ENCODE measurements around the gene SHROOM3.

Gene SHROOM3

GRCh38 chr4:76748649-76749048 lies 313.6 kb downstream of the SHROOM3 start:
- Histone ChIP-seq H3K9me3 (no peaks in the 10 kb centered on the region), H3K36me3 (peaks cover 29% of the 10 kb centered on the region), H3K27me3 (no peaks in the 10 kb centered on the region), H3K4me3 (ENCODE audit: low read depth, low read length) (no peak overlapping the region), H3K4me1 (peaks cover 18% of the 10 kb centered on the region)
- TF ChIP-seq, protein P1, sequence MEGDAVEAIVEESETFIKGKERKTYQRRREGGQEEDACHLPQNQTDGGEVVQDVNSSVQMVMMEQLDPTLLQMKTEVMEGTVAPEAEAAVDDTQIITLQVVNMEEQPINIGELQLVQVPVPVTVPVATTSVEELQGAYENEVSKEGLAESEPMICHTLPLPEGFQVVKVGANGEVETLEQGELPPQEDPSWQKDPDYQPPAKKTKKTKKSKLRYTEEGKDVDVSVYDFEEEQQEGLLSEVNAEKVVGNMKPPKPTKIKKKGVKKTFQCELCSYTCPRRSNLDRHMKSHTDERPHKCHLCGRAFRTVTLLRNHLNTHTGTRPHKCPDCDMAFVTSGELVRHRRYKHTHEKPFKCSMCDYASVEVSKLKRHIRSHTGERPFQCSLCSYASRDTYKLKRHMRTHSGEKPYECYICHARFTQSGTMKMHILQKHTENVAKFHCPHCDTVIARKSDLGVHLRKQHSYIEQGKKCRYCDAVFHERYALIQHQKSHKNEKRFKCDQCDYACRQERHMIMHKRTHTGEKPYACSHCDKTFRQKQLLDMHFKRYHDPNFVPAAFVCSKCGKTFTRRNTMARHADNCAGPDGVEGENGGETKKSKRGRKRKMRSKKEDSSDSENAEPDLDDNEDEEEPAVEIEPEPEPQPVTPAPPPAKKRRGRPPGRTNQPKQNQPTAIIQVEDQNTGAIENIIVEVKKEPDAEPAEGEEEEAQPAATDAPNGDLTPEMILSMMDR (IDR thresholded peaks at IDR 0.05; ENCODE audit: low read depth, low read length) = peak; percentile 53
- DNase-seq = peak; percentile 41

DNA sequence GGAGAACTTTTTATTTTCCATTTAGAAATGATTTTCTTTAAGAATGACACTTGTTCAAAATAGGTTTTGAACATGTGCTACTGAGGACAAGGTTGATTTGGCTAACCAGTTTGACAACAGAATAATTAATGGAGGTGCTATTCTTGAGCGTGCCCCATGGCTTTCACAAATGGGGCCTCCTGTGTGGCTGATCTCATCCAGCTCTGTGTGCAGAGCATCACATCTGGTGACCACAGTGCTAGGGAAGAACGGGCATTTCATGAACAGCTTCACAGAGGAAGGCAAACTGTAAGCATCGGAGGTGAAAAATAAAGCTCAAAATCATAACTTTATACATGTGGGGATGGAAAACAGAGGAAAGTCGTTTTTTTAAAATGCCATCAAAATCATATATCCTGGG lies 314.3 kb downstream of the SHROOM3 start:
- H3K9me3 ChIP-seq = no peaks in the 10 kb centered on the region
- TF ChIP-seq, protein P1 (IDR thresholded peaks at IDR 0.05; ENCODE audit: low read depth, low read length) = no peak
- no peak for DNase-seq
- H3K27me3 ChIP-seq = no peaks in the 10 kb centered on the region
- H3K4me1 ChIP-seq = peaks cover 18% of the 10 kb centered on the region
- no peak overlapping the region for H3K4me3 ChIP-seq (ENCODE audit: low read depth, low read length)
- peaks cover 29% of the 10 kb centered on the region for H3K36me3 ChIP-seq

- peaks cover 41% of the 10 kb centered on the region for H3K36me3 ChIP-seq
- peaks cover 18% of the 10 kb centered on the region for H3K4me1 ChIP-seq
- no peak overlapping the region for H3K4me3 ChIP-seq (ENCODE audit: low read depth, low read length)
- no peaks in the 10 kb centered on the region for H3K27me3 ChIP-seq
- TF ChIP-seq, protein P1 (IDR thresholded peaks at IDR 0.05; ENCODE audit: low read depth, low read length) = no peak
- no peaks in the 10 kb centered on the region for H3K9me3 ChIP-seq
- DNase-seq = no peak
Observed at GRCh38 chr4:76750716-76751115, 315.7 kb downstream of the SHROOM3 start.

GRCh38 chr4:76751612-76752343 lies 316.7 kb downstream of the SHROOM3 start:
- Histone ChIP-seq H3K27me3 (no peaks in the 10 kb centered on the region), H3K4me1 (peaks cover 18% of the 10 kb centered on the region), H3K36me3 (peaks cover 37% of the 10 kb centered on the region), H3K9me3 (no peaks in the 10 kb centered on the region), H3K4me3 (ENCODE audit: low read depth, low read length) (no peak overlapping the region)
- DNase-seq = no peak
- TF ChIP-seq, protein P1 (IDR thresholded peaks at IDR 0.05; ENCODE audit: low read depth, low read length) = no peak

DNA sequence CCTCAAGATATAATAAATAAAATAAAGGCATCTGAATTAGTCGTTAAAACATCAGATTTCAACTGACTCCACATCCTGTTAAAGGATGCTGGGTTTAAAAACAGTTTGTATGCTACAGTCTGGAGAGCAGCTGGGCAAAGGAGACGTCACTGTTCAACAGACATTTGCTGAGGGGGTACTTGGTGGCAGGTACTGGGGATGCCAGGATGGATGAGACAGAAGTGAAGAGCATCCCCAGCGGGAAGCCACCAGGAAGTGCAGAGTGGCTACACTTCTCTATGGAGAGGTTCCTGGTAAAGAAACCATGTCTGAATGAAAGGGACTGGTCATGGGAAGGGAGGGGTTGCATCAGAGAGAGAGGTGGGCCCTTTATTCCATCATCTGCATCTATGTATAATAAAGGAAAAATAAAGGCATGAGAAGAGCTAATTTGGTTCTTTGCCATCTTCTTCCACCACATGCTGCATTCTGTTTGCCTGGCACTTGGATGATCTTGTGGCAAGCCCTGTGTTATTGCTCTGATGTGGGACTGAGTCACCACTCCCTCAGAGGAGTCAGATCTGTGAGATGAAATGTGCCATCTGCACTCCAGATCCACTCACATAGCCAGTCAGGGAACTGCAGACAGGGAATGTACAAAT lies 318.0 kb downstream of the SHROOM3 start:
- TF ChIP-seq, protein P1 (IDR thresholded peaks at IDR 0.05; ENCODE audit: low read depth, low read length) = no peak
- Histone ChIP-seq H3K4me1 (peaks cover 10% of the 10 kb centered on the region), H3K9me3 (no peaks in the 10 kb centered on the region), H3K36me3 (peaks cover 41% of the 10 kb centered on the region), H3K4me3 (ENCODE audit: low read depth, low read length) (no peak overlapping the region), H3K27me3 (no peaks in the 10 kb centered on the region)
- DNase-seq = peak; percentile 48

DNA sequence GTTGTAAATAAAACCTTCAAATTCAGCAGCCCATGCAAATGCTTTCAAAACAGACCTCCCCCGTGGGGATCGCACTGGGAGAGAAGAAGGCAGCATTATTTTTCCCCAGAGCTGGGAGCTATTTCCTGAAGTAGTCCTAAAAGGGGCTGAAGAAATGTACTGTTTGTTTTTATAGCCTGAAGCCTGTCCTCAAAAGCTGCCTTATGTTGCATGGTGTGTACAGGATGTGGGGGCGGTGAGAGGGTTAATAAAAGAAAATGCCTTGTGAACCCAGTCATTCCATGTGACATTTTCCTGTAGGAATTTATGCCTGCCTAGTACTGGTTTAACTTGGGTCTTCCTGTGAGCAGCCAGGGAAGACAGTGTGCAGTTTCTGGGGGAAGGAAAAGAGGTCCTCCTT lies 318.8 kb downstream of the SHROOM3 start:
- peaks cover 6% of the 10 kb centered on the region; the same call in 1 of the 2 replicates for H3K4me1 ChIP-seq

More for the DNA sequence above, 318.8 kb downstream of the SHROOM3 start:
- H3K27me3 ChIP-seq = no peaks in the 10 kb centered on the region
- peaks cover 41% of the 10 kb centered on the region for H3K36me3 ChIP-seq
- no peak overlapping the region for H3K4me3 ChIP-seq (ENCODE audit: low read depth, low read length)
- TF ChIP-seq, protein P1 (IDR thresholded peaks at IDR 0.05; ENCODE audit: low read depth, low read length) = no peak
- DNase-seq = no peak
- no peaks in the 10 kb centered on the region for H3K9me3 ChIP-seq

Data from BE2C (cell line).